ENCODE data around the gene LURAP1L. TPM values are rescaled to one million over a fixed set of nuclear protein-coding genes. Genes with fewer than 3 reads are reported as not detected.

Gene LURAP1L
- total RNA-seq, 2 donors from 2014 or later = 0.24 to 1.3 TPM

DNA sequence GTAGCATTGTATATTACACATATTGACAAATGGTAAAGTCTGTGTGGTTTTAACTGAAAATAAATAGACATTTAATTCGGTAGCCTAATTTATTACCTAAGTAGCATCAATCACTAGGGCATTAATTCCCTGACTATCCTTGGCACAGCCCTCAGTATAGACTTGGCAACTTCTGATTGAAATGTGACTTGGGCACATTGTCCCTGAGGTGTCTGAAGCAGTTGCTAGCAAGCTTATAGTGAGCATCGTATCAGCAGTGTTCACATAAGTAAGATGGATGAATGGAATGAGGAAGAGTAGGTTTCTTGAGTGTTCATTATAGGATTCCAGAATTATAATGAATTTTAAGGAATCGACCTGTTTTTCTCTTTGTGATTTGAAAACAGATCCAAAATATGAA, 16.1 kb downstream of the LURAP1L start:
- Mint-ChIP-seq H3K27ac (no peak overlapping the region), H3K36me3 (ENCODE audit: low read depth) (no peaks in the 10 kb centered on the region), H3K27me3 (ENCODE audit: insufficient read depth) (no peaks in the 10 kb centered on the region), H3K9me3 (no peaks in the 10 kb centered on the region), H3K4me3 (no peak overlapping the region), H3K4me1 (no peaks in the 10 kb centered on the region)
- 89 to 93% methylated on average over 3 of the region's 3 CpGs for WGBS, 2 experiments (ENCODE audit: insufficient coverage in 1 of 2, insufficient read length in 1 of 2)
- H3K4me3 ChIP-seq (ENCODE audit: low read length) = no peak overlapping the region
- no peaks in the 10 kb centered on the region for H3K36me3 ChIP-seq (ENCODE audit: control insufficient read depth, insufficient read depth, low read length)
- no peaks in the 10 kb centered on the region for H3K9me3 ChIP-seq (ENCODE audit: control insufficient read depth, low read length)
- no peaks in the 10 kb centered on the region for H3K4me1 ChIP-seq (ENCODE audit: control insufficient read depth, insufficient read depth, low read length)
- no peak for DNase-seq
- H3K27me3 ChIP-seq (ENCODE audit: control insufficient read depth, insufficient read depth, low read length, poor library complexity, severe bottlenecking) = no peaks in the 10 kb centered on the region
- no peak for TF ChIP-seq CTCF (conservative IDR thresholded peaks at IDR 0.05)
- no peak overlapping the region for H3K27ac ChIP-seq (ENCODE audit: low read depth, low read length)
- H3K9ac ChIP-seq (ENCODE audit: extremely low read depth, low read length, poor library complexity, severe bottlenecking) = no peak overlapping the region

- no peak for DNase-seq
- no peak overlapping the region for H3K9ac ChIP-seq (ENCODE audit: extremely low read depth, low read length, poor library complexity, severe bottlenecking)
- H3K36me3 ChIP-seq (ENCODE audit: control insufficient read depth, insufficient read depth, low read length) = no peaks in the 10 kb centered on the region
- H3K27ac Mint-ChIP-seq = no peak overlapping the region
- H3K9me3 ChIP-seq (ENCODE audit: control insufficient read depth, low read length) = no peaks in the 10 kb centered on the region
- H3K27ac ChIP-seq (ENCODE audit: low read depth, low read length) = no peak overlapping the region
- no peaks in the 10 kb centered on the region for H3K27me3 Mint-ChIP-seq (ENCODE audit: insufficient read depth)
- TF ChIP-seq CTCF (conservative IDR thresholded peaks at IDR 0.05) = no peak
- H3K36me3 Mint-ChIP-seq (ENCODE audit: low read depth) = no peaks in the 10 kb centered on the region
- H3K4me3 Mint-ChIP-seq = no peak overlapping the region
- no peak overlapping the region for H3K4me3 ChIP-seq (ENCODE audit: low read length)
- H3K4me1 Mint-ChIP-seq = no peaks in the 10 kb centered on the region
- WGBS, 2 experiments (ENCODE audit: insufficient coverage in 1 of 2, insufficient read length in 1 of 2) = 93% methylated on average over 2 of the region's 2 CpGs; no CpG with 5 or more reads in 1 of the 2 experiments
- H3K9me3 Mint-ChIP-seq = no peaks in the 10 kb centered on the region
- H3K27me3 ChIP-seq (ENCODE audit: control insufficient read depth, insufficient read depth, low read length, poor library complexity, severe bottlenecking) = no peaks in the 10 kb centered on the region
- no peaks in the 10 kb centered on the region for H3K4me1 ChIP-seq (ENCODE audit: control insufficient read depth, insufficient read depth, low read length)
Measured at GRCh38 chr9:12794101-12794799, 19.4 kb downstream of the LURAP1L start.

DNA sequence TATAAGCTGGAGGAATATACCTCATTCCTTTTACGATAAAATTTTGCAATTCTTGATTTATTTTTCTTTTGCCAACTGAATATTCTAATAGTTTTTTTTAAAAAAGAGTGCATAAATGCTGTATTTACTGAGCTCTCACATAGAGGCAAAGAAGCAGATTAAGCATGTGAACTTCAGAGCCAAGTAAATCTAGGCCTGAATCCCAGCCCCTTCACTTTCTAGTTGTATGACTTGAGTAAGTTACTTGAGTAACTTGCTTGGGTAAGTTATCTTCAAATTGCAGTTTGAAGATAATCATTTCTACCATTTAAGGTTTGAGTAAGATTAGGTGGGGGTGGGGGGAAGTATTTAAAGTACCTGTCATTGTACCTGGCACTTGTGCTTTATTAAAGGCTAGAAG, 21.8 kb downstream of the LURAP1L start:
- H3K27me3 ChIP-seq (ENCODE audit: control insufficient read depth, insufficient read depth, low read length, poor library complexity, severe bottlenecking) = no peaks in the 10 kb centered on the region
- TF ChIP-seq CTCF (conservative IDR thresholded peaks at IDR 0.05) = no peak
- H3K9ac ChIP-seq (ENCODE audit: extremely low read depth, low read length, poor library complexity, severe bottlenecking) = no peak overlapping the region
- no peaks in the 10 kb centered on the region for H3K36me3 ChIP-seq (ENCODE audit: control insufficient read depth, insufficient read depth, low read length)
- no peak for DNase-seq
- no peak overlapping the region for H3K27ac ChIP-seq (ENCODE audit: low read depth, low read length)
- Mint-ChIP-seq H3K27ac (no peak overlapping the region), H3K4me3 (no peak overlapping the region), H3K4me1 (no peaks in the 10 kb centered on the region), H3K27me3 (ENCODE audit: insufficient read depth) (no peaks in the 10 kb centered on the region), H3K9me3 (no peaks in the 10 kb centered on the region), H3K36me3 (ENCODE audit: low read depth) (no peaks in the 10 kb centered on the region)
- no peaks in the 10 kb centered on the region for H3K9me3 ChIP-seq (ENCODE audit: control insufficient read depth, low read length)
- 100% methylated on average over 1 of the region's 1 CpG; no CpG with 5 or more reads in 1 of the 2 experiments for WGBS, 2 experiments (ENCODE audit: insufficient coverage in 1 of 2, insufficient read length in 1 of 2)
- no peak overlapping the region for H3K4me3 ChIP-seq (ENCODE audit: low read length)
- H3K4me1 ChIP-seq (ENCODE audit: control insufficient read depth, insufficient read depth, low read length) = no peaks in the 10 kb centered on the region

All from endodermal cell (in vitro differentiated cells).